ENCODE results near the gene SEZ6L2.

Gene SEZ6L2

GRCh38 chr16:29858149-29858849 lies 41.1 kb downstream of the SEZ6L2 start:
- TF ChIP-seq, protein P1, sequence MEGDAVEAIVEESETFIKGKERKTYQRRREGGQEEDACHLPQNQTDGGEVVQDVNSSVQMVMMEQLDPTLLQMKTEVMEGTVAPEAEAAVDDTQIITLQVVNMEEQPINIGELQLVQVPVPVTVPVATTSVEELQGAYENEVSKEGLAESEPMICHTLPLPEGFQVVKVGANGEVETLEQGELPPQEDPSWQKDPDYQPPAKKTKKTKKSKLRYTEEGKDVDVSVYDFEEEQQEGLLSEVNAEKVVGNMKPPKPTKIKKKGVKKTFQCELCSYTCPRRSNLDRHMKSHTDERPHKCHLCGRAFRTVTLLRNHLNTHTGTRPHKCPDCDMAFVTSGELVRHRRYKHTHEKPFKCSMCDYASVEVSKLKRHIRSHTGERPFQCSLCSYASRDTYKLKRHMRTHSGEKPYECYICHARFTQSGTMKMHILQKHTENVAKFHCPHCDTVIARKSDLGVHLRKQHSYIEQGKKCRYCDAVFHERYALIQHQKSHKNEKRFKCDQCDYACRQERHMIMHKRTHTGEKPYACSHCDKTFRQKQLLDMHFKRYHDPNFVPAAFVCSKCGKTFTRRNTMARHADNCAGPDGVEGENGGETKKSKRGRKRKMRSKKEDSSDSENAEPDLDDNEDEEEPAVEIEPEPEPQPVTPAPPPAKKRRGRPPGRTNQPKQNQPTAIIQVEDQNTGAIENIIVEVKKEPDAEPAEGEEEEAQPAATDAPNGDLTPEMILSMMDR (IDR thresholded peaks at IDR 0.05; ENCODE audit: low read depth, low read length, missing control alignments): no peak

DNA sequence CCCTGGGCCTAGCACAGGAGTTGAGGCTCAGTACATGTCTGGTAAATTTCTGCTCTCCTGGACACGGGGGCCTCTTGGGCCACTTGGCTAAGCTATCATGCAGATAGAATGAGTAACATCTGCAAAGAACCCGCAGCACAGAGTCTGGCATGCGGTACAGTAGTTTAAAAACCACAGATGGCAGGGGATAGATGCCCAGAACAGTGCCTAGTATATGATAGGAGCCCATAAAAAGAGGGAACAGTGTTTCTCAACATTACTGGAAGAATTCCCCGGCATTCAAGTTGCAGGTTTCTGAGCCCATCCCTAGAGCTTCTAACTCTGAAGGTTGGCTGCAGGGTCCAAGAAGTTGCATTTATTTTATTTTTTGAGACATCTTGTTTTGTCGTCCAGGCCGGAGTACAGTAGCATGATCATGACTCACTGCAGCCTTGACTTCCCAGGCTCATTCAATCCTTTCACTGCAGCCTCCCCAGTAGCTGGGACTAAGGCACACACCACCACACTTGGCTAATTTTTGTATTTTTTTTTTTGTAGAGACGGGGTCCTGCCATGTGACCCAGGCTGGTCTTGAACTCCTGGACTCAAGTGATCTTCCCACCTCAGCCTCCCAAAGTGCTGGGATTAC lies 42.1 kb downstream of the SEZ6L2 start:
- TF ChIP-seq, protein P1 (IDR thresholded peaks at IDR 0.05; ENCODE audit: low read depth, low read length, missing control alignments): no peak
- no peak overlapping the region for H3K4me3 ChIP-seq (ENCODE audit: low read depth, low read length)
- no peak for DNase-seq (ENCODE audit: low read depth)
- in situ Hi-C loops (cut with HindIII; ENCODE audit: low sequenced_read_pairs): no loop called here

More at GRCh38 chr16:29858149-29858849, 41.1 kb downstream of the SEZ6L2 start:
- DNase-seq (ENCODE audit: low read depth): no peak
- H3K4me3 ChIP-seq (ENCODE audit: low read depth, low read length): no peak overlapping the region
- in situ Hi-C loops (cut with HindIII; ENCODE audit: low sequenced_read_pairs): no loop called here

DNA sequence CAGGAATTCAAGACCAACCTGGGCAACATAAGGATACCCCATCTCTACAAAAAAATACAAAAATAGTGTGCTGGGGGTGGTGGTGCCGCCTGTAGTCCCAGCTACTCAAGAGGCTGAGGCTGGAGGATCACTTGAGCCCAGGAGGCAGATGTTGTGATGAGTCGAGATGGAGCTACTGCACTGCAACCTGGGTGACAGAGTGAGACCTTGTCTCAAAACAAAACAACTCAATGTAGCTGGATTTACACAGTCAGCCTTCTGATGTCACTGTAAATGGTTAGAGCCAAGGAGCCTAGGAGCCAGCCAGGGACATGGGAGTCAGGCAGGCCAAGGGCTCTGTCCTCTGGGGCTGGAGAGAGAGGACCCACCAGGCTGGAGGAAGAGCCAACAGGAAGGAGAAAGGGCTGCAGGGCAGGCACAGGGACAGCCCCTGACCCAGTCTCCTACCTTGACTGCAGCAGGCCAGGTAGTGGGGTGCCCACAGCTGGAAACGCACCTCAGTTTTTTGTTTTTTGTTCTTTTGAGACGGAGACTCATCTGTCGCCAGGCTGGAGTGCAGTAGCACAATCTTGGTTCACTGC lies 44.7 kb downstream of the SEZ6L2 start:
- TF ChIP-seq, protein P1 (IDR thresholded peaks at IDR 0.05; ENCODE audit: low read depth, low read length, missing control alignments): no peak
- no peak for DNase-seq (ENCODE audit: low read depth)
- in situ Hi-C loops (cut with HindIII; ENCODE audit: low sequenced_read_pairs): no loop called here
- no peak overlapping the region for H3K4me3 ChIP-seq (ENCODE audit: low read depth, low read length)

GRCh38 chr16:29852654-29853053 lies 46.7 kb downstream of the SEZ6L2 start:
- no peak overlapping the region for H3K4me3 ChIP-seq (ENCODE audit: low read depth, low read length)
- TF ChIP-seq, protein P1 (IDR thresholded peaks at IDR 0.05; ENCODE audit: low read depth, low read length, missing control alignments): no peak
- in situ Hi-C loops (cut with HindIII; ENCODE audit: low sequenced_read_pairs): no loop called here
- no peak for DNase-seq (ENCODE audit: low read depth)

- no peak overlapping the region for H3K4me3 ChIP-seq (ENCODE audit: low read depth, low read length)
- in situ Hi-C loops (cut with HindIII; ENCODE audit: low sequenced_read_pairs): no loop called here
- TF ChIP-seq, protein P1 (IDR thresholded peaks at IDR 0.05; ENCODE audit: low read depth, low read length, missing control alignments): no peak
- DNase-seq (ENCODE audit: low read depth): no peak
These were observed 48.4 kb downstream of the SEZ6L2 start for GRCh38 chr16:29850998-29851397.

GRCh38 chr16:29849505-29849904 lies 49.8 kb downstream of the SEZ6L2 start:
- TF ChIP-seq, protein P1 (IDR thresholded peaks at IDR 0.05; ENCODE audit: low read depth, low read length, missing control alignments): no peak
- in situ Hi-C loops (cut with HindIII; ENCODE audit: low sequenced_read_pairs): no loop called here
- no peak overlapping the region for H3K4me3 ChIP-seq (ENCODE audit: low read depth, low read length)
- DNase-seq (ENCODE audit: low read depth): no peak
